LNCaP clone FGC (cell line): ENCODE data around the gene FBXL3.

Experiments
- DNase-seq: peaks from one replicate; pipeline ENCODE4 v3.0.0-alpha.2; 2011; ENCODE audit warnings: low read depth
- H3K4me3 ChIP-seq: 2 replicates; pipeline ENCODE4 v1.5.1; 2011; ENCODE audit warnings: mild to moderate bottlenecking, low read depth, low read length, control low read depth
- CTCF ChIP-seq: IDR thresholded peaks from 2 replicates; pipeline ENCODE4 v1.5.1; 2012; ENCODE audit warnings: mild to moderate bottlenecking; ENCODE audit not compliant: control insufficient read depth, insufficient read depth; ENCODE audit errors: extremely low read depth

Gene FBXL3

GRCh38 chr13:76976490-76976889, 50.5 kb downstream of the FBXL3 start:
- no peak for TF ChIP-seq CTCF
- H3K4me3 ChIP-seq = no peak overlapping the region
- no peak for DNase-seq

- DNase-seq = no peak
- H3K4me3 ChIP-seq = no peak overlapping the region
- TF ChIP-seq CTCF = no peak
These were observed 51.1 kb downstream of the FBXL3 start for GRCh38 chr13:76975863-76976262.

- no peak for TF ChIP-seq CTCF
- no peak for DNase-seq
- H3K4me3 ChIP-seq = no peak overlapping the region
These were observed 52.4 kb downstream of the FBXL3 start for GRCh38 chr13:76974618-76974975.

GRCh38 chr13:76973920-76974617, 52.9 kb downstream of the FBXL3 start:
- TF ChIP-seq CTCF = no peak
- H3K4me3 ChIP-seq = no peak overlapping the region
- DNase-seq = no peak

- no peak for DNase-seq
- no peak for TF ChIP-seq CTCF
- no peak overlapping the region for H3K4me3 ChIP-seq
These were observed 54.8 kb downstream of the FBXL3 start for GRCh38 chr13:76971851-76972829.

- TF ChIP-seq CTCF = no peak
- no peak for DNase-seq
- H3K4me3 ChIP-seq = no peak overlapping the region
These were observed 55.7 kb downstream of the FBXL3 start for GRCh38 chr13:76971215-76971614.
